Measurements from ENCODE around the gene PGC. TPM values are rescaled to one million over a fixed set of nuclear protein-coding genes. Genes with fewer than 3 reads are reported as not detected.

Gene PGC
- total and polyA plus RNA-seq, 9 of the 15 experiments (the other 6 are each of a cell fraction or from before 2014, with no cell fraction given), result 0.17 to 0.40 TPM; not detected in 7

DNA sequence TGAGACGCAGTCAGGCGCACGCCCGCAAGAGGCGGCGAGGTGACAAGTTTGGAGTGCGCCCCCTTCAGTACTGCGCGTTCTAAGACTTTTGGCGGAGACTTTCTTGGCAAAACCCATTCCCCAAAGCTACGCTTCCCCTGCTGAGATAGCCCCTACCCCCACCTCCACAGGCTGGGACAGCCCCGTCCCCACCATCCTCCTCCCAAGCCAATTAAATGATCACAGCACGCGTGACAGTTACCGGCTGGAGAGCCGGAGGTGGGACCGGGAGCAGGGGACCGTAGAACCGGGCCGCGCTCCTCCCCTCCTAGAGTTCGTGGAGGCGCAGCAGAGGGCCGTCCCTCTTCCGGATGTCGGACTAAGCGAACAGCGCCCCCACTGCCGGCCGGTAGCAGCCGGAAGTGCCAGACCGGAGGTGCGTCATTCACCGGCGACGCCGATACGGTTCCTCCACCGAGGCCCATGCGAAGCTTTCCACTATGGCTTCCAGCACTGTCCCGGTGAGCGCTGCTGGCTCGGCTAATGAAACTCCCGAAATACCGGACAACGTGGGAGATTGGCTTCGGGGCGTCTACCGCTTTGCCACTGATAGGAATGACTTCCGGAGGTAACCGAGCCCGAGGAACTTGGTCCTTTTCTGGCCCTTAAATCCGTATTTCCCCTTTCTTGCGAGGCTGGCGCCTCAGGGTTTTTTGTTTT is 40.2 kb upstream of the PGC start, which contains the start of gene TOMM6 (continued):
- TF ChIP-seq ETV1 (tag; conservative IDR thresholded peaks at IDR 0.05; ENCODE audit: low read depth) (peak; percentile 99), ASH1L (IDR thresholded peaks at IDR 0.05; ENCODE audit: borderline replicate concordance, low read depth, partially characterized antibody) (peak; percentile 44), MCM5 (IDR thresholded peaks at IDR 0.05; ENCODE audit: low read depth) (no peak), TEAD1 (CRISPR knock-in tag; IDR thresholded peaks at IDR 0.05) (peak in 1 of 2 experiments; percentile 76; a peak in 2 of 4 replicates), ZNF436 (CRISPR knock-in tag; IDR thresholded peaks at IDR 0.05) (peak; percentile 21; the same call in 1 of the 2 replicates), EP400 (IDR thresholded peaks at IDR 0.05) (peak; percentile 97), ZNF76 (CRISPR knock-in tag; IDR thresholded peaks at IDR 0.05; ENCODE audit: borderline replicate concordance) (no peak), SNIP1 (IDR thresholded peaks at IDR 0.05; ENCODE audit: low read depth) (peak; percentile 22; the same call in 1 of the 2 replicates), SPI1 (IDR thresholded peaks at IDR 0.05; ENCODE audit: borderline replicate concordance, low read depth, low read length) (peak; percentile 37; the same call in 1 of the 2 replicates), CBX2 (IDR thresholded peaks at IDR 0.05; ENCODE audit: insufficient read depth, low read length, poor library complexity, severe bottlenecking) (no peak), HMGN3 (IDR thresholded peaks at IDR 0.05; ENCODE audit: borderline replicate concordance, extremely low read depth, insufficient read length, low read depth, low read length) (no peak)
- TF ChIP-seq, protein P1, sequence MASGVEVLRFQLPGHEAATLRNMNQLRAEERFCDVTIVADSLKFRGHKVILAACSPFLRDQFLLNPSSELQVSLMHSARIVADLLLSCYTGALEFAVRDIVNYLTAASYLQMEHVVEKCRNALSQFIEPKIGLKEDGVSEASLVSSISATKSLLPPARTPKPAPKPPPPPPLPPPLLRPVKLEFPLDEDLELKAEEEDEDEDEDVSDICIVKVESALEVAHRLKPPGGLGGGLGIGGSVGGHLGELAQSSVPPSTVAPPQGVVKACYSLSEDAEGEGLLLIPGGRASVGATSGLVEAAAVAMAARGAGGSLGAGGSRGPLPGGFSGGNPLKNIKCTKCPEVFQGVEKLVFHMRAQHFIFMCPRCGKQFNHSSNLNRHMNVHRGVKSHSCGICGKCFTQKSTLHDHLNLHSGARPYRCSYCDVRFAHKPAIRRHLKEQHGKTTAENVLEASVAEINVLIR (CRISPR knock-in tag; IDR thresholded peaks at IDR 0.05), result peak; percentile 96
- TF ChIP-seq, protein P2, sequence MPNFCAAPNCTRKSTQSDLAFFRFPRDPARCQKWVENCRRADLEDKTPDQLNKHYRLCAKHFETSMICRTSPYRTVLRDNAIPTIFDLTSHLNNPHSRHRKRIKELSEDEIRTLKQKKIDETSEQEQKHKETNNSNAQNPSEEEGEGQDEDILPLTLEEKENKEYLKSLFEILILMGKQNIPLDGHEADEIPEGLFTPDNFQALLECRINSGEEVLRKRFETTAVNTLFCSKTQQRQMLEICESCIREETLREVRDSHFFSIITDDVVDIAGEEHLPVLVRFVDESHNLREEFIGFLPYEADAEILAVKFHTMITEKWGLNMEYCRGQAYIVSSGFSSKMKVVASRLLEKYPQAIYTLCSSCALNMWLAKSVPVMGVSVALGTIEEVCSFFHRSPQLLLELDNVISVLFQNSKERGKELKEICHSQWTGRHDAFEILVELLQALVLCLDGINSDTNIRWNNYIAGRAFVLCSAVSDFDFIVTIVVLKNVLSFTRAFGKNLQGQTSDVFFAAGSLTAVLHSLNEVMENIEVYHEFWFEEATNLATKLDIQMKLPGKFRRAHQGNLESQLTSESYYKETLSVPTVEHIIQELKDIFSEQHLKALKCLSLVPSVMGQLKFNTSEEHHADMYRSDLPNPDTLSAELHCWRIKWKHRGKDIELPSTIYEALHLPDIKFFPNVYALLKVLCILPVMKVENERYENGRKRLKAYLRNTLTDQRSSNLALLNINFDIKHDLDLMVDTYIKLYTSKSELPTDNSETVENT (CRISPR knock-in tag; IDR thresholded peaks at IDR 0.05), result peak; percentile 89
- TF ChIP-seq, protein P3, sequence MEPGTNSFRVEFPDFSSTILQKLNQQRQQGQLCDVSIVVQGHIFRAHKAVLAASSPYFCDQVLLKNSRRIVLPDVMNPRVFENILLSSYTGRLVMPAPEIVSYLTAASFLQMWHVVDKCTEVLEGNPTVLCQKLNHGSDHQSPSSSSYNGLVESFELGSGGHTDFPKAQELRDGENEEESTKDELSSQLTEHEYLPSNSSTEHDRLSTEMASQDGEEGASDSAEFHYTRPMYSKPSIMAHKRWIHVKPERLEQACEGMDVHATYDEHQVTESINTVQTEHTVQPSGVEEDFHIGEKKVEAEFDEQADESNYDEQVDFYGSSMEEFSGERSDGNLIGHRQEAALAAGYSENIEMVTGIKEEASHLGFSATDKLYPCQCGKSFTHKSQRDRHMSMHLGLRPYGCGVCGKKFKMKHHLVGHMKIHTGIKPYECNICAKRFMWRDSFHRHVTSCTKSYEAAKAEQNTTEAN (CRISPR knock-in tag; IDR thresholded peaks at IDR 0.05), result no peak
- TF ChIP-seq, protein P4, sequence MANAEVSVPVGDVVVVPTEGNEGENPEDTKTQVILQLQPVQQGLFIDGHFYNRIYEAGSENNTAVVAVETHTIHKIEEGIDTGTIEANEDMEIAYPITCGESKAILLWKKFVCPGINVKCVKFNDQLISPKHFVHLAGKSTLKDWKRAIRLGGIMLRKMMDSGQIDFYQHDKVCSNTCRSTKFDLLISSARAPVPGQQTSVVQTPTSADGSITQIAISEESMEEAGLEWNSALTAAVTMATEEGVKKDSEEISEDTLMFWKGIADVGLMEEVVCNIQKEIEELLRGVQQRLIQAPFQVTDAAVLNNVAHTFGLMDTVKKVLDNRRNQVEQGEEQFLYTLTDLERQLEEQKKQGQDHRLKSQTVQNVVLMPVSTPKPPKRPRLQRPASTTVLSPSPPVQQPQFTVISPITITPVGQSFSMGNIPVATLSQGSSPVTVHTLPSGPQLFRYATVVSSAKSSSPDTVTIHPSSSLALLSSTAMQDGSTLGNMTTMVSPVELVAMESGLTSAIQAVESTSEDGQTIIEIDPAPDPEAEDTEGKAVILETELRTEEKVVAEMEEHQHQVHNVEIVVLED (CRISPR knock-in tag; IDR thresholded peaks at IDR 0.05), result peak; percentile 22; the same call in 1 of the 2 replicates
- TF ChIP-seq, protein P5, sequence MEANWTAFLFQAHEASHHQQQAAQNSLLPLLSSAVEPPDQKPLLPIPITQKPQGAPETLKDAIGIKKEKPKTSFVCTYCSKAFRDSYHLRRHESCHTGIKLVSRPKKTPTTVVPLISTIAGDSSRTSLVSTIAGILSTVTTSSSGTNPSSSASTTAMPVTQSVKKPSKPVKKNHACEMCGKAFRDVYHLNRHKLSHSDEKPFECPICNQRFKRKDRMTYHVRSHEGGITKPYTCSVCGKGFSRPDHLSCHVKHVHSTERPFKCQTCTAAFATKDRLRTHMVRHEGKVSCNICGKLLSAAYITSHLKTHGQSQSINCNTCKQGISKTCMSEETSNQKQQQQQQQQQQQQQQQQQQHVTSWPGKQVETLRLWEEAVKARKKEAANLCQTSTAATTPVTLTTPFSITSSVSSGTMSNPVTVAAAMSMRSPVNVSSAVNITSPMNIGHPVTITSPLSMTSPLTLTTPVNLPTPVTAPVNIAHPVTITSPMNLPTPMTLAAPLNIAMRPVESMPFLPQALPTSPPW (CRISPR knock-in tag; IDR thresholded peaks at IDR 0.05), result peak; percentile 79
- TF ChIP-seq, protein P6, sequence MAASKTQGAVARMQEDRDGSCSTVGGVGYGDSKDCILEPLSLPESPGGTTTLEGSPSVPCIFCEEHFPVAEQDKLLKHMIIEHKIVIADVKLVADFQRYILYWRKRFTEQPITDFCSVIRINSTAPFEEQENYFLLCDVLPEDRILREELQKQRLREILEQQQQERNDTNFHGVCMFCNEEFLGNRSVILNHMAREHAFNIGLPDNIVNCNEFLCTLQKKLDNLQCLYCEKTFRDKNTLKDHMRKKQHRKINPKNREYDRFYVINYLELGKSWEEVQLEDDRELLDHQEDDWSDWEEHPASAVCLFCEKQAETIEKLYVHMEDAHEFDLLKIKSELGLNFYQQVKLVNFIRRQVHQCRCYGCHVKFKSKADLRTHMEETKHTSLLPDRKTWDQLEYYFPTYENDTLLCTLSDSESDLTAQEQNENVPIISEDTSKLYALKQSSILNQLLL (CRISPR knock-in tag; IDR thresholded peaks at IDR 0.05; ENCODE audit: borderline replicate concordance), result no peak
